Transverse colon (tissue), 4 donors: ENCODE measurements around the gene ZNF146. TPM values are rescaled to one million over a fixed set of nuclear protein-coding genes. Genes with fewer than 3 reads are reported as not detected.
"Not testable (repeated sequence)": the region's sequence is repeated elsewhere in the genome, so short reads cannot be mapped to it uniquely, and the experiment has no call there.

Experiments
- DNase-seq: peaks from one replicate; pipeline ENCODE4 v3.0.0-alpha.2; 2019
- H3K27ac ChIP-seq, 4 donors: fragments of 200-600 bp; sonication (generic); 2 replicates each; pipeline ENCODE4 v1.5.1; 2016 to 2018; ENCODE audit warnings: inconsistent platforms in 4 of 4
- H3K27me3 ChIP-seq: fragments of 200-600 bp; sonication (generic); 2 replicates; pipeline ENCODE4 v1.5.1; 2017; ENCODE audit warnings: inconsistent platforms
- H3K36me3 ChIP-seq, 4 donors: fragments of 200-600 bp; sonication (generic); 2 replicates each; pipeline ENCODE4 v1.5.1; 2017 to 2019; ENCODE audit warnings: inconsistent platforms in 4 of 4
- H3K4me1 ChIP-seq, 4 donors: fragments of 200-600 bp; sonication (generic); 2 replicates each; pipeline ENCODE4 v1.5.1; 2017 to 2020; ENCODE audit warnings: inconsistent platforms in 4 of 4
- H3K4me3 ChIP-seq, 4 donors: fragments of 200-600 bp; sonication (generic); 1 replicate in 1 of 4; 2 replicates in 3 of 4; pipeline versions ENCODE4 v1.5.1 to v1.6.1; 2017 to 2019; ENCODE audit warnings: inconsistent platforms in 4 of 4
- H3K9me3 ChIP-seq, 2 donors: fragments of 200-600 bp; sonication (generic); 2 replicates each; pipeline ENCODE4 v1.5.1; 2017 to 2019; ENCODE audit warnings: inconsistent platforms in 2 of 2
- EP300 ChIP-seq: sonication (generic); formaldehyde crosslinking; IDR thresholded peaks from one replicate; pipeline ENCODE4 v1.6.1; 2017; ENCODE audit warnings: antibody characterized with exemption, low read depth
- POLR2A ChIP-seq: fragments of 450-650 bp; IDR thresholded peaks from one replicate; pipeline ENCODE4 v1.6.1; 2016; ENCODE audit warnings: antibody characterized with exemption, mild to moderate bottlenecking, moderate library complexity
- POLR2AphosphoS5 ChIP-seq, 3 donors: sonication (generic); formaldehyde crosslinking; IDR thresholded peaks; one replicate each; pipeline ENCODE4 v1.6.1; 2016; ENCODE audit warnings: antibody characterized with exemption in 3 of 3
- WGBS, 2 donors: methylation state at CpG; one replicate each; pipeline ENCODE4 v1.1.5; 2018; ENCODE audit warnings: low coverage in 1 of 2; 5-methylcytosine and 5-hydroxymethylcytosine counted together
- in situ Hi-C, 4 donors: fragments of 200-750 bp; cut with MboI; loops; one replicate each; pipeline versions ENCODE4 v1.15.0 to v1.15.1; 2017; ENCODE audit warnings: low sequenced_read_pairs in 3 of 4, low pct_ligation_motif_present in 1 of 4, low pct_unique_long_range_greater_than_20kb in 1 of 4
- intact Hi-C: fragments of 100-400 bp; cut with DNase I; formaldehyde crosslinking; loops from one replicate; pipeline ENCODE4 v1.15.1; 2023; ENCODE audit warnings: low total_unique reads
- total RNA-seq, 4 donors: library from RNA; depleted of rRNA; stranded (reverse); fragments of >200 nt; gene quantifications; one replicate each; pipeline ENCODE4 v1.1.0, GENCODE V29; 2016
- TF ChIP-seq, protein P1 (sequence below), 5 experiments: fragments of 200-600 bp in 3 of 5; fragments of 450-650 bp in 2 of 5; sonication (generic) in 3 of 5; IDR thresholded peaks; 1 replicate in 2 of 5; 2 replicates in 3 of 5; pipeline ENCODE4 v1.5.1; 2016 to 2017; ENCODE audit warnings: antibody characterized with exemption in 5 of 5, inconsistent platforms in 3 of 5, mild to moderate bottlenecking in 2 of 5, moderate library complexity in 1 of 5

Gene ZNF146
- total RNA-seq, 4 donors from 2014 or later = 10.8 to 105 (median 52.2) TPM

- Histone ChIP-seq H3K9me3 (no peaks in the 10 kb centered on the region), H3K4me3 (no peak overlapping the region), H3K4me1 (no peaks in the 10 kb centered on the region), H3K36me3 (no peaks in the 10 kb centered on the region), H3K27me3 (no peaks in the 10 kb centered on the region), H3K27ac (no peak overlapping the region)
- DNase-seq = no peak
- in situ Hi-C loops = no loop called here
- intact Hi-C loops = no loop called here
- WGBS, 2 donors = 100% methylated on average over 4 of the region's 4 CpGs; no CpG with 5 or more reads in 1 of the 2 donors
- TF ChIP-seq POLR2AphosphoS5 (IDR thresholded peaks at IDR 0.05) (no peak), EP300 (no peak), POLR2A (no peak)
- TF ChIP-seq, protein P1, sequence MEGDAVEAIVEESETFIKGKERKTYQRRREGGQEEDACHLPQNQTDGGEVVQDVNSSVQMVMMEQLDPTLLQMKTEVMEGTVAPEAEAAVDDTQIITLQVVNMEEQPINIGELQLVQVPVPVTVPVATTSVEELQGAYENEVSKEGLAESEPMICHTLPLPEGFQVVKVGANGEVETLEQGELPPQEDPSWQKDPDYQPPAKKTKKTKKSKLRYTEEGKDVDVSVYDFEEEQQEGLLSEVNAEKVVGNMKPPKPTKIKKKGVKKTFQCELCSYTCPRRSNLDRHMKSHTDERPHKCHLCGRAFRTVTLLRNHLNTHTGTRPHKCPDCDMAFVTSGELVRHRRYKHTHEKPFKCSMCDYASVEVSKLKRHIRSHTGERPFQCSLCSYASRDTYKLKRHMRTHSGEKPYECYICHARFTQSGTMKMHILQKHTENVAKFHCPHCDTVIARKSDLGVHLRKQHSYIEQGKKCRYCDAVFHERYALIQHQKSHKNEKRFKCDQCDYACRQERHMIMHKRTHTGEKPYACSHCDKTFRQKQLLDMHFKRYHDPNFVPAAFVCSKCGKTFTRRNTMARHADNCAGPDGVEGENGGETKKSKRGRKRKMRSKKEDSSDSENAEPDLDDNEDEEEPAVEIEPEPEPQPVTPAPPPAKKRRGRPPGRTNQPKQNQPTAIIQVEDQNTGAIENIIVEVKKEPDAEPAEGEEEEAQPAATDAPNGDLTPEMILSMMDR (IDR thresholded peaks at IDR 0.05) = no peak
Measured at GRCh38 chr19:36265064-36265463, 50.2 kb downstream of the ZNF146 start.

DNA sequence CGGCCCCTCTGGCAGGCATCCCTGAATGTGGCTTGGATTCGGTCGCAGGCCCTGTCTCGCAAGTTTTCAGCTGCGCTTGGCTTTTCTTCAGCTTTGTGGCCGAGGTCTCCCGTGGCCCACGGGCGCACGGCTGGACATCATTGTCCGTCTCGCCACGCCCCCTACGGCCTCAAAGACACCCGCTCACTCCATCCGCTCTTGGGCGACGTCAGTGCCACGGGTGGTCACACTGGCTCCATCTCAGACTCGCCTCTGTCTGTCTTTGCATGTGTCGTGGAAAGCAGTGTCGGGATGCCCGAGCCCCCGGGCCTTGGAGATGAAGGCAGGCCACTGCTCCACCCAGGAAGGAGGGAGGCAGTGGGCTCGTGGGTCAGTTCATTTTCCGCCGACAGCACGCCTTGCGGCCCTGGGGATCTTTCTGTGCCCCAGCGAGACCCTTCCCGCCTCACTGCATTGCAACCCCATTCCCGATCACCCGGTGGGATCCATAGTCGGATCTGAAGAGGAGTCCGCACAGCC, 51.0 kb downstream of the ZNF146 start:
- in situ Hi-C loops (no loop called here), intact Hi-C loops (no loop called here)
- Histone ChIP-seq H3K27me3 (no peaks in the 10 kb centered on the region), H3K27ac (no peak overlapping the region), H3K36me3 (no peaks in the 10 kb centered on the region), H3K4me1 (no peaks in the 10 kb centered on the region), H3K4me3 (no peak overlapping the region), H3K9me3 (no peaks in the 10 kb centered on the region)
- TF ChIP-seq, protein P1 (IDR thresholded peaks at IDR 0.05) = no peak
- no peak for DNase-seq
- WGBS, 2 donors = 80 to 96% methylated on average over 1 to 35 of the region's 35 CpGs

GRCh38 chr19:36266375-36266961, 51.6 kb downstream of the ZNF146 start:
- TF ChIP-seq, protein P1 (IDR thresholded peaks at IDR 0.05) = no peak
- TF ChIP-seq EP300 (no peak), POLR2A (no peak), POLR2AphosphoS5 (IDR thresholded peaks at IDR 0.05) (no peak)
- no peak overlapping the region for H3K27ac ChIP-seq
- H3K4me3 ChIP-seq = no peak overlapping the region
- DNase-seq = no peak
- 96% methylated on average over 47 of the region's 50 CpGs; no CpG with 5 or more reads in 1 of the 2 donors for WGBS, 2 donors
- H3K9me3 ChIP-seq = no peaks in the 10 kb centered on the region
- H3K4me1 ChIP-seq = no peaks in the 10 kb centered on the region
- in situ Hi-C loops = no loop called here
- H3K27me3 ChIP-seq = no peaks in the 10 kb centered on the region
- intact Hi-C loops = no loop called here
- H3K36me3 ChIP-seq = no peaks in the 10 kb centered on the region

- H3K27me3 ChIP-seq = no peaks in the 10 kb centered on the region
- no peak for DNase-seq
- H3K27ac ChIP-seq = no peak overlapping the region
- 97% methylated on average over 36 of the region's 36 CpGs; no CpG with 5 or more reads in 1 of the 2 donors for WGBS, 2 donors
- H3K4me3 ChIP-seq = no peak overlapping the region
- no peaks in the 10 kb centered on the region for H3K4me1 ChIP-seq
- intact Hi-C loops (no loop called here), in situ Hi-C loops (no loop called here)
- TF ChIP-seq EP300 (no peak), POLR2A (no peak), POLR2AphosphoS5 (IDR thresholded peaks at IDR 0.05) (no peak)
- TF ChIP-seq, protein P1 (IDR thresholded peaks at IDR 0.05) = no peak
- H3K36me3 ChIP-seq = no peaks in the 10 kb centered on the region
- H3K9me3 ChIP-seq = no peaks in the 10 kb centered on the region
Measured at GRCh38 chr19:36267061-36267845, 52.3 kb downstream of the ZNF146 start.

- H3K4me3 ChIP-seq, intact Hi-C loops, H3K4me1 ChIP-seq, DNase-seq, H3K36me3 ChIP-seq, H3K9me3 ChIP-seq, H3K27ac ChIP-seq, in situ Hi-C loops, H3K27me3 ChIP-seq: not testable (repeated sequence)
- 98% methylated on average over 19 of the region's 21 CpGs; no CpG with 5 or more reads in 1 of the 2 donors for WGBS, 2 donors
Measured at GRCh38 chr19:36268081-36268480, 53.2 kb downstream of the ZNF146 start.

DNA sequence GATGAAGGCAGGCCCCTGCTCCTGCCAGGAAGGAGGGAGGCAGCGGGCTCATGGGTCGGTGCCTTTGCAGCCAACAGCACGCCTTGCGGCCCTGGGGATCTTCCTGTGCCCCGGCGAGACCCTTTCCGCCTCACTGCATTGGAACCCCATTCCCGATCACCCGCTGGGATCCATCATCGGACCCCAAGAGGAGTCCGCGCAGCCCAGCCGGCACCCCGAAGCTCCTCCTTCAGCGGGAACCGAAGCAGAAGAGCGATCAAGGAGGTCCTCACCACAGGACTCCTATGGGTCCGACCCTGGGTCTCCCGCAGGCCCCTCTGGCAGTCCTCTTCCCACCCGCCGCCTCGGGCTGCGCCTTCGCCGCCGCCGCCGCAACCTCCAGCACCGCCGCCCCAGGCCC, 53.7 kb downstream of the ZNF146 start:
- H3K27ac ChIP-seq, H3K4me1 ChIP-seq, H3K27me3 ChIP-seq, H3K36me3 ChIP-seq, H3K9me3 ChIP-seq, in situ Hi-C loops, intact Hi-C loops, H3K4me3 ChIP-seq, DNase-seq: not testable (repeated sequence)
- 80 to 99% methylated on average over 4 to 23 of the region's 30 CpGs for WGBS, 2 donors
